ENCODE data around the gene SPATA6L. TPM values are rescaled to one million over a fixed set of nuclear protein-coding genes. Genes with fewer than 3 reads are reported as not detected.

Gene SPATA6L
- total and polyA plus RNA-seq, 10 of the 15 experiments (the other 5 are each of a cell fraction or from before 2014, with no cell fraction given), result 0.37 to 1.6 (median 0.91) TPM

DNA sequence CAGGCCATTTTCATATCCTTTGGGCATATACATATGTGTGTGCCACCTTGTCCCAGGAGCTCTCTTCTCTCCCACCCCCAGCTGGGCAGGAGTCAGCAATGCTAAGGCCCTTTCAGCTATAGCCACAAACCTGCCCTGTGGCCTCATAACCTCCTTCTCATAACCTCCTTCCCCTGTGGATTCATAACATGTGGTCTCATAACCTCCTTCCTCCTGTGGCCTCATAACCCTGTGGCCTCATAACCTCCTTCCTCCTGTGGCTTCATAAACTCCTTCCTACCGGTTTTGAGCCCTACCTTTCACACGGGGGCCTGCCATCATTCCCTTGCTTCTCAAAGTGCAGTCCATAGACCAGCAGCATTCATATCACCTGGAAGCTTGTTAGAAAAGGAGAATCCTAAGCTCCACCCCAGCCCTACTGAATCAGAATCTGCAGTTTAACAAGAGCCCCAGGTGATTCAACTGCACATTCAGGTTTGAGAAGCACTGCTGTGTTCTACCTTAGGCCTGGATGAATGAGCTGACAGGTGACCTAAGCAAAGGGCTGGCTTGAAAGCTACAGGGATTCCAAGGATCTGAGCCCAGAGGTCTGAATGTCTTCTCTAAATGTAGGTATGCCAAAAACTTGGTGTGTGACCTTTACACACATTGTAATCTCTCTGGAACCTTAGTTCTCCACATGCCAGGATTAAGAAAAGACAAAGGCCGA is 46.1 kb downstream of the SPATA6L start:
- CTCF ChIA-PET, result interaction anchor here (0.6 to 2.2 kb wide), 2 partner anchors 15 to 299 kb away, joined by 3 to 6 read pairs; no protein-coding TSS in a partner anchor
- BruUV-seq (replicated peaks), result no TSS peak
- Histone ChIP-seq H3K4me2 (ENCODE audit: control insufficient read depth, insufficient read depth) (no peak overlapping the region), H3K79me2 (ENCODE audit: control insufficient read depth, insufficient read depth, low read length) (no peaks in the 10 kb centered on the region), H2AFZ (ENCODE audit: control insufficient read depth, low read depth, low read length) (no peak overlapping the region; the same call in 1 of the 2 replicates), H3K27ac (ENCODE audit: control insufficient read depth, insufficient read depth) (no peak overlapping the region), H3K4me3 (no peak overlapping the region), H3K9me3 (replicated peaks; ENCODE audit: control insufficient read depth, insufficient read depth, low read length) (no peaks in the 10 kb centered on the region), H3K4me1 (ENCODE audit: control insufficient read depth, insufficient read depth, low read length) (peaks cover 6% of the 10 kb centered on the region), H4K20me1 (ENCODE audit: control insufficient read depth, insufficient read depth) (no peaks in the 10 kb centered on the region), H3K36me3 (ENCODE audit: control insufficient read depth in 2 of 2, insufficient read depth in 2 of 2, low read length in 1 of 2) (no peaks in the 10 kb centered on the region), H3K27me3 (replicated peaks in 1 of 2; ENCODE audit: control insufficient read depth in 2 of 2, insufficient read depth in 2 of 2, low read length in 1 of 2) (no peaks in the 10 kb centered on the region), H3K9ac (ENCODE audit: control insufficient read depth, insufficient read depth, low read length) (no peak overlapping the region)
- intact Hi-C loops (cut with micrococcal nuclease; ENCODE audit: unreplicated experiment) (no loop called here), in situ Hi-C loops (cut with MboI) (no loop called here)
- RAD21 ChIA-PET (ENCODE audit: unreplicated experiment), result no interaction called here
- no peak for FAIRE-seq
- POLR2A ChIA-PET, result no interaction called here
- no peak for DNase-seq (ENCODE audit: low read depth, low spot score)
- ATAC-seq, result no peak; the same call in 2 of the 3 replicates
- TF ChIP-seq, protein P1, sequence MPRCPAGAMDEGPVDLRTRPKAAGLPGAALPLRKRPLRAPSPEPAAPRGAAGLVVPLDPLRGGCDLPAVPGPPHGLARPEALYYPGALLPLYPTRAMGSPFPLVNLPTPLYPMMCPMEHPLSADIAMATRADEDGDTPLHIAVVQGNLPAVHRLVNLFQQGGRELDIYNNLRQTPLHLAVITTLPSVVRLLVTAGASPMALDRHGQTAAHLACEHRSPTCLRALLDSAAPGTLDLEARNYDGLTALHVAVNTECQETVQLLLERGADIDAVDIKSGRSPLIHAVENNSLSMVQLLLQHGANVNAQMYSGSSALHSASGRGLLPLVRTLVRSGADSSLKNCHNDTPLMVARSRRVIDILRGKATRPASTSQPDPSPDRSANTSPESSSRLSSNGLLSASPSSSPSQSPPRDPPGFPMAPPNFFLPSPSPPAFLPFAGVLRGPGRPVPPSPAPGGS (IDR thresholded peaks at IDR 0.05; ENCODE audit: borderline replicate concordance, insufficient read depth, low read depth, low read length, poor library complexity, severe bottlenecking), result no peak
- TF ChIP-seq BACH1 (IDR thresholded peaks at IDR 0.05; ENCODE audit: borderline replicate concordance) (no peak), EGR1 (IDR thresholded peaks at IDR 0.05; ENCODE audit: borderline replicate concordance in 1 of 2, low read depth in 2 of 2, low read length in 2 of 2) (no peak), RUNX3 (IDR thresholded peaks at IDR 0.05; ENCODE audit: low read length) (peak; percentile 43), CBFB (IDR thresholded peaks at IDR 0.05; ENCODE audit: low read depth) (no peak), RCOR1 (conservative IDR thresholded peaks at IDR 0.05; ENCODE audit: low read depth, low read length) (no peak), ASH2L (IDR thresholded peaks at IDR 0.05; ENCODE audit: borderline replicate concordance, low read depth) (no peak)
- TF ChIP-seq, protein P2, sequence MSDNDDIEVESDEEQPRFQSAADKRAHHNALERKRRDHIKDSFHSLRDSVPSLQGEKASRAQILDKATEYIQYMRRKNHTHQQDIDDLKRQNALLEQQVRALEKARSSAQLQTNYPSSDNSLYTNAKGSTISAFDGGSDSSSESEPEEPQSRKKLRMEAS (IDR thresholded peaks at IDR 0.05; ENCODE audit: low read depth, low read length), result no peak
- TF ChIP-seq, protein P3, sequence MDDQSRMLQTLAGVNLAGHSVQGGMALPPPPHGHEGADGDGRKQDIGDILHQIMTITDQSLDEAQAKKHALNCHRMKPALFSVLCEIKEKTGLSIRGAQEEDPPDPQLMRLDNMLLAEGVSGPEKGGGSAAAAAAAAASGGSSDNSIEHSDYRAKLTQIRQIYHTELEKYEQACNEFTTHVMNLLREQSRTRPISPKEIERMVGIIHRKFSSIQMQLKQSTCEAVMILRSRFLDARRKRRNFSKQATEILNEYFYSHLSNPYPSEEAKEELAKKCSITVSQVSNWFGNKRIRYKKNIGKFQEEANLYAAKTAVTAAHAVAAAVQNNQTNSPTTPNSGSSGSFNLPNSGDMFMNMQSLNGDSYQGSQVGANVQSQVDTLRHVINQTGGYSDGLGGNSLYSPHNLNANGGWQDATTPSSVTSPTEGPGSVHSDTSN (IDR thresholded peaks at IDR 0.05; ENCODE audit: insufficient replicate concordance, low read depth, low read length), result no peak
- SMC1A ChIA-PET (ENCODE audit: uncharacterized antibody, unreplicated experiment), result no interaction called here
- WGBS (ENCODE audit: insufficient coverage, insufficient replicate concordance, low lambda C conversion rate, missing lambda C conversion rate), result 29% methylated on average over 3 of the region's 3 CpGs

Measured in GM12878 (cell line).